DND-41 (cell line): ENCODE data around the gene METTL27.
"Not testable (repeated sequence)": the region's sequence is repeated elsewhere in the genome, so short reads cannot be mapped to it uniquely, and the experiment has no call there.

Source experiments
- ATAC-seq: fragments of 200-7000 bp; cut with Tn5 transposase; 3 replicates; pipeline ENCODE4 v1.9.1; 2021; ENCODE audit warnings: low read depth; ENCODE audit not compliant: insufficient read depth
- DNase-seq: peaks from one replicate; pipeline ENCODE4 v3.0.0-alpha.2; 2020
- H2AFZ ChIP-seq: 2 replicates; pipeline ENCODE4 v1.6.0; 2012; ENCODE audit warnings: low read depth, low read length
- H3K27ac ChIP-seq: 2 replicates; pipeline ENCODE4 v1.5.1; 2012; ENCODE audit warnings: low read length, inconsistent platforms
- H3K27me3 ChIP-seq: fragments of 200-600 bp; sonication (generic); 2 replicates; pipeline ENCODE4 v1.6.0; 2012; ENCODE audit warnings: low read length, mild to moderate bottlenecking, inconsistent platforms; ENCODE audit not compliant: insufficient read depth, poor library complexity
- H3K36me3 ChIP-seq: 2 replicates; pipeline ENCODE4 v1.5.1; 2012; ENCODE audit warnings: low read length, inconsistent platforms; ENCODE audit not compliant: insufficient read depth
- H3K4me1 ChIP-seq: 2 replicates; pipeline ENCODE4 v1.5.1; 2012; ENCODE audit warnings: mild to moderate bottlenecking, low read length; ENCODE audit not compliant: insufficient read depth
- H3K4me2 ChIP-seq: 2 replicates; pipeline ENCODE4 v1.6.0; 2012; ENCODE audit warnings: mild to moderate bottlenecking, moderate library complexity, low read length, inconsistent platforms; ENCODE audit not compliant: insufficient read depth
- H3K4me3 ChIP-seq, 2 experiments: fragments of 200-600 bp in 1 of 2; shearing (Covaris generic) in 1 of 2; 2 replicates each; pipeline ENCODE4 v1.5.1; 2012 to 2016; ENCODE audit warnings: inconsistent platforms in 2 of 2, low read length in 2 of 2, mild to moderate bottlenecking in 2 of 2, low read depth in 1 of 2, moderate library complexity in 1 of 2
- H3K79me2 ChIP-seq: 2 replicates; pipeline ENCODE4 v1.6.0; 2012; ENCODE audit warnings: low read length, inconsistent platforms; ENCODE audit not compliant: insufficient read depth
- H3K9ac ChIP-seq: 2 replicates; pipeline ENCODE4 v1.6.0; 2012; ENCODE audit warnings: low read depth, mild to moderate bottlenecking, inconsistent platforms, low read length, moderate library complexity
- H3K9me3 ChIP-seq: 2 replicates; pipeline ENCODE4 v1.5.1; 2012; ENCODE audit warnings: low read length, moderate library complexity, mild to moderate bottlenecking, inconsistent platforms; ENCODE audit not compliant: insufficient read depth, severe bottlenecking
- H4K20me1 ChIP-seq: 2 replicates; pipeline ENCODE4 v1.6.0; 2012; ENCODE audit warnings: low read length; ENCODE audit not compliant: insufficient read depth
- CTCF ChIP-seq: IDR thresholded peaks from 2 replicates; pipeline ENCODE4 v1.5.1; 2012; ENCODE audit warnings: borderline replicate concordance, low read length, moderate library complexity, mild to moderate bottlenecking; ENCODE audit not compliant: poor library complexity, severe bottlenecking; ENCODE audit errors: extremely low read depth
- EZH2 ChIP-seq: IDR thresholded peaks from 3 replicates; pipeline ENCODE4 v1.6.1; 2012; ENCODE audit warnings: borderline replicate concordance, low read depth, mild to moderate bottlenecking, moderate library complexity, low read length, inconsistent platforms; ENCODE audit not compliant: severe bottlenecking

Gene METTL27

GRCh38 chr7:73801577-73801976, 40.7 kb downstream of the METTL27 start:
- H3K4me3 ChIP-seq, result no peak overlapping the region
- H3K4me1 ChIP-seq, result no peaks in the 10 kb centered on the region
- peaks cover 6% of the 10 kb centered on the region for H3K27me3 ChIP-seq
- no peak overlapping the region for H2AFZ ChIP-seq
- no peaks in the 10 kb centered on the region for H3K9me3 ChIP-seq
- ATAC-seq (no peak), DNase-seq (no peak)
- no peaks in the 10 kb centered on the region for H3K79me2 ChIP-seq
- H4K20me1 ChIP-seq, result no peaks in the 10 kb centered on the region
- TF ChIP-seq EZH2 (no peak), CTCF (no peak)
- H3K9ac ChIP-seq, result no peak overlapping the region
- H3K4me2 ChIP-seq, result no peak overlapping the region
- H3K27ac ChIP-seq, result no peak overlapping the region
- H3K36me3 ChIP-seq, result no peaks in the 10 kb centered on the region

GRCh38 chr7:73799282-73800141, 42.8 kb downstream of the METTL27 start:
- no peaks in the 10 kb centered on the region for H3K36me3 ChIP-seq
- H2AFZ ChIP-seq, result no peak overlapping the region
- no peak overlapping the region for H3K9ac ChIP-seq
- no peak overlapping the region for H3K4me2 ChIP-seq
- TF ChIP-seq CTCF (no peak), EZH2 (no peak)
- ATAC-seq (no peak), DNase-seq (no peak)
- no peaks in the 10 kb centered on the region for H3K4me1 ChIP-seq
- no peaks in the 10 kb centered on the region for H4K20me1 ChIP-seq
- H3K79me2 ChIP-seq, result no peaks in the 10 kb centered on the region
- peaks cover 6% of the 10 kb centered on the region for H3K27me3 ChIP-seq
- no peaks in the 10 kb centered on the region for H3K9me3 ChIP-seq
- no peak overlapping the region for H3K27ac ChIP-seq
- H3K4me3 ChIP-seq, result no peak overlapping the region

GRCh38 chr7:73797176-73797575, 45.1 kb downstream of the METTL27 start:
- not testable (repeated sequence) for H3K27me3 ChIP-seq, H3K36me3 ChIP-seq, H3K79me2 ChIP-seq, DNase-seq, ATAC-seq, H3K4me3 ChIP-seq, H3K4me2 ChIP-seq, H3K27ac ChIP-seq, H4K20me1 ChIP-seq, H3K4me1 ChIP-seq, H3K9me3 ChIP-seq, H2AFZ ChIP-seq, H3K9ac ChIP-seq

- H3K9me3 ChIP-seq, H4K20me1 ChIP-seq, H3K79me2 ChIP-seq, ATAC-seq, H2AFZ ChIP-seq, H3K36me3 ChIP-seq, H3K4me2 ChIP-seq, H3K27me3 ChIP-seq, DNase-seq, H3K27ac ChIP-seq, H3K4me3 ChIP-seq, H3K9ac ChIP-seq, H3K4me1 ChIP-seq: not testable (repeated sequence)
Measured at GRCh38 chr7:73796656-73797055, 45.7 kb downstream of the METTL27 start.

GRCh38 chr7:73795188-73795587, 47.1 kb downstream of the METTL27 start:
- H3K9ac ChIP-seq, H2AFZ ChIP-seq, H3K27me3 ChIP-seq, H4K20me1 ChIP-seq, H3K4me2 ChIP-seq, H3K4me1 ChIP-seq, DNase-seq, H3K9me3 ChIP-seq, H3K27ac ChIP-seq, H3K36me3 ChIP-seq, H3K79me2 ChIP-seq, H3K4me3 ChIP-seq, ATAC-seq: not testable (repeated sequence)

- H3K4me2 ChIP-seq, H4K20me1 ChIP-seq, H3K27ac ChIP-seq, H3K4me1 ChIP-seq, H3K27me3 ChIP-seq, ATAC-seq, H3K4me3 ChIP-seq, H2AFZ ChIP-seq, H3K9ac ChIP-seq, H3K79me2 ChIP-seq, H3K36me3 ChIP-seq, DNase-seq: not testable (repeated sequence)
- peaks cover 10% of the 10 kb centered on the region for H3K9me3 ChIP-seq
Measured at GRCh38 chr7:73791170-73791690, 51.1 kb downstream of the METTL27 start.
